Mesenchymal stem cell (in vitro differentiated cells and primary cell): ENCODE results near the gene ADK.

Experiments
- DNase-seq: peaks from one replicate; pipeline ENCODE4 v3.0.0-alpha.2; 2013
- H2AFZ ChIP-seq: one replicate; pipeline ENCODE4 v1.6.1; 2013; ENCODE audit warnings: low read depth, mild to moderate bottlenecking, control low read depth, inconsistent platforms, low read length, moderate library complexity
- H2AK5ac ChIP-seq: 2 replicates; pipeline ENCODE4 v1.6.1; 2013; ENCODE audit warnings: low read length, moderate library complexity, mild to moderate bottlenecking, inconsistent platforms; ENCODE audit not compliant: severe bottlenecking
- H2BK120ac ChIP-seq: one replicate; pipeline ENCODE4 v1.6.1; 2013; ENCODE audit warnings: low read depth, mild to moderate bottlenecking, inconsistent platforms, low read length, moderate library complexity
- H2BK12ac ChIP-seq, 2 experiments: one replicate each; pipeline ENCODE4 v1.6.1; 2013; ENCODE audit warnings: inconsistent platforms in 2 of 2, low read length in 2 of 2, mild to moderate bottlenecking in 2 of 2, moderate library complexity in 2 of 2, control low read depth in 1 of 2
- H2BK15ac ChIP-seq: one replicate; pipeline ENCODE4 v1.6.1; 2013; ENCODE audit warnings: mild to moderate bottlenecking, low read depth, inconsistent platforms; ENCODE audit not compliant: poor library complexity, severe bottlenecking
- H2BK5ac ChIP-seq: 2 replicates; pipeline ENCODE4 v1.6.1; 2013; ENCODE audit warnings: low read depth, mild to moderate bottlenecking, low read length, control low read depth, inconsistent platforms; ENCODE audit not compliant: poor library complexity, severe bottlenecking
- H3K14ac ChIP-seq, 2 experiments: one replicate each; pipeline ENCODE4 v1.6.1; 2013; ENCODE audit warnings: inconsistent platforms in 2 of 2, low read length in 2 of 2, control low read depth in 1 of 2, mild to moderate bottlenecking in 1 of 2, moderate library complexity in 1 of 2
- H3K18ac ChIP-seq, 2 experiments: one replicate each; pipeline ENCODE4 v1.6.1; 2013; ENCODE audit warnings: inconsistent platforms in 2 of 2, low read length in 2 of 2, control low read depth in 1 of 2, low read depth in 1 of 2, mild to moderate bottlenecking in 1 of 2
- H3K23ac ChIP-seq, 2 experiments: one replicate each; pipeline ENCODE4 v1.6.1; 2013; ENCODE audit warnings: inconsistent platforms in 2 of 2, low read length in 2 of 2, mild to moderate bottlenecking in 2 of 2, moderate library complexity in 2 of 2, control low read depth in 1 of 2
- H3K27ac ChIP-seq: 2 replicates; pipeline ENCODE4 v1.5.1; 2013; ENCODE audit warnings: mild to moderate bottlenecking, moderate library complexity, low read length, control low read depth, inconsistent platforms; ENCODE audit not compliant: poor library complexity, severe bottlenecking
- H3K27me3 ChIP-seq, 2 experiments: 2 replicates each; pipeline versions ENCODE4 v1.6.1 to v1.7.0; 2013; ENCODE audit warnings: low read length in 2 of 2, mild to moderate bottlenecking in 2 of 2, moderate library complexity in 2 of 2, control low read depth in 1 of 2, inconsistent platforms in 1 of 2; ENCODE audit not compliant: control insufficient read depth in 1 of 2, insufficient read depth in 1 of 2
- H3K36me3 ChIP-seq, 2 experiments: 2 replicates each; pipeline versions ENCODE4 v1.6.1 to v1.7.0; 2013; ENCODE audit warnings: low read length in 2 of 2, control low read depth in 1 of 2, inconsistent platforms in 1 of 2, low read depth in 1 of 2, mild to moderate bottlenecking in 1 of 2; ENCODE audit not compliant: insufficient read depth in 2 of 2, control insufficient read depth in 1 of 2
- H3K4ac ChIP-seq, 2 experiments: one replicate each; pipeline ENCODE4 v1.6.1; 2013; ENCODE audit warnings: inconsistent platforms in 2 of 2, low read length in 2 of 2, mild to moderate bottlenecking in 2 of 2, moderate library complexity in 2 of 2, control low read depth in 1 of 2, low read depth in 1 of 2
- H3K4me1 ChIP-seq: 2 replicates; pipeline ENCODE4 v1.6.1; 2013; ENCODE audit warnings: low read depth, low read length, control low read depth; ENCODE audit not compliant: control insufficient read depth, insufficient read depth
- H3K4me2 ChIP-seq: 2 replicates; pipeline ENCODE4 v1.6.1; 2013; ENCODE audit warnings: low read length, mild to moderate bottlenecking, inconsistent platforms; ENCODE audit not compliant: poor library complexity, severe bottlenecking
- H3K4me3 ChIP-seq, 2 experiments: 2 replicates each; pipeline versions ENCODE4 v1.5.1 to v1.7.0; 2013; ENCODE audit warnings: low read length in 2 of 2, mild to moderate bottlenecking in 2 of 2, control low read depth in 1 of 2, low read depth in 1 of 2; ENCODE audit not compliant: insufficient read depth in 1 of 2
- H3K79me1 ChIP-seq: replicated peaks from 2 replicates; pipeline ENCODE4 v1.6.1; 2013; ENCODE audit warnings: mild to moderate bottlenecking, control low read depth, low read length, inconsistent platforms; ENCODE audit not compliant: poor library complexity, severe bottlenecking
- H3K9ac ChIP-seq: 2 replicates; pipeline ENCODE4 v1.7.0; 2013; ENCODE audit warnings: mild to moderate bottlenecking, low read length, moderate library complexity
- H3K9me3 ChIP-seq: 2 replicates; pipeline ENCODE4 v1.7.0; 2013; ENCODE audit warnings: mild to moderate bottlenecking, low read length; ENCODE audit not compliant: control insufficient read depth
- H4K8ac ChIP-seq: one replicate; pipeline ENCODE4 v1.6.1; 2013; ENCODE audit warnings: inconsistent platforms, mild to moderate bottlenecking, low read length, moderate library complexity
- H4K91ac ChIP-seq: one replicate; pipeline ENCODE4 v1.6.1; 2013; ENCODE audit warnings: mild to moderate bottlenecking, low read length, inconsistent platforms
- WGBS: methylation state at CpG from one replicate; pipeline ENCODE4 v1.1.7; 2013; ENCODE audit warnings: mixed read lengths; 5-methylcytosine and 5-hydroxymethylcytosine counted together

The ADK gene

DNA sequence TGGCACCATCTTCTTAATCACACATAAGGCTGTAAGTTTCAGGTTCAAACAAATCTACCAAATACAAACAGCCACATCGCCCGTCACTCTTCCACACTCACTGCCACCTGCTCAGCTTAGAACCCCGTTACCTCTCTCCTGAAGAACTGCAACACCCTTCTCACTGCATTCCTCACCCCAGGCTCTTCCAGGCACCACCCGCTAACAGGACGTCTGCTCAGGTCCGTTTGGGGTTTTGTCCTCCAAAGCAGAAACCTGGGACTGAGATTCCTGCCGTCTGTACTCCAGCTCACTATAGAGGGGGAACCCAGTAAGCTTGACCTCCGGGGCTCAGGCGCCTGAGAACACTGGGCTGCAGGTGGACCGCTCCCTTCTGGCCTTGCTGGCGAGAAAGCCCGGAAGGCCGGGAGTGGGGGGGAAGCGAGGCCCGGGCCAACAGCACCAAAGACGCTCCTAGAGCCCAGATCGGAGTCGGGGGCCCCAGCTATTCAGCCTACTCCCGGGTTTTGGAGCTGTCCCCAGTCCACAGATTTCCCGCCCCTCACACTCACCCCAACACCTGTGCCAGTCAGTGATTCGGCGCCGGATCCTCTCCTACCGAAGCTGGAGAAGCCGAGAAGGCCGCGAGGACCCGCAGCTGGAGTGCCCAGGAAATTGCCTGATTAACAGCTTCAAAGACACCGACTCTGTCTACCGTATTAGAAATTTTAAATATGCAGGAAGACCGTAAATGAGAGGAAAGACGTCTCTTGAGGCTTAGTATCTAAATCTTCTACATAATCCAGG lies 624 bp upstream of the ADK start, which contains the start of gene AP3M1:
TSS of gene AP3M1 (minus strand) at position 625 of the 786 bp plus-strand sequence. CDS start 12,449 bp downstream, outside the sequence.
- 0% methylated on average over 28 of the region's 32 CpGs for WGBS
- no peaks in the 10 kb centered on the region for H3K9me3 ChIP-seq

DNA sequence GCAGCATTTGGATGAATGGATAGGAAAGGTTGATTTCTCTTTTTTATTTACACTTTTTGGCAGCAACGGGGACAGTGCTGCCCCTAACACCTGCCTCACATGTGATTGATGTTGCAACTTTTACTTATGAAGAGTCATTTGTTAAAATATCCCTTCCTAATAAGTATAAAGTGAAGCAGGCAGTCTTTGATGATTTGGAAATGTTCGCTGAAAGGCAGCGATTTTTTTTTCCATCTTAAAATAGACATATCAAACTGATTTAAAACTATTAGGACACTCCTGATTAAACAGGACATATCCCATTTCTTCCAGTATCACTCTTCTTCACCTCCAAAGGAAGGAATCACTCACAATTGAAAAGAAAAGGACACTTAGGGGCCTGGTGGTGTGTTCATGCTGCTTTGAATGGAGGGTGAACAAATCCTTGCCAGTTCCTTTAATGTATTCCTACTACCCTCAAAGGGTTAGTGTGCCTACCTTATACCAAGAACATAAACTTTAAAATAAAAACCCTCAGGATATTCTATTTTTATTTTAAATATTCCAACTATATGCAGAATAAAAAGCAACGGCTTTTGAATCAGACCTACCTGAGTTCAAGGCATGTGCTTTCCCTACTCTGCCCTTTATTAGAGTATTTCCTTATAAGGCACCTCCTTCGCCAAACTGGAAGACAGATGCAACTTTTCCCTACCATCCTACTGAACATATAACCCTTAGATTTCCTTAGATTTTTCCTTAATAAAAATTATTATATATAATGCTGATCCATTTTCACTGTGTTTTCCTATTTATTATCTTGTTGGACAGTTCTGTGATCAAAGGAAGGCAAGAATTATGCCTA lies 1.1 kb downstream of the ADK start:
- WGBS, result 48% methylated on average over 4 of the region's 5 CpGs
- no peak overlapping the region for H2BK120ac ChIP-seq
- H3K4me3 ChIP-seq, result peak overlapping the region; percentile 87 to 97
- no peak overlapping the region for H2BK15ac ChIP-seq
- no peak overlapping the region for H3K14ac ChIP-seq
- no peaks in the 10 kb centered on the region for H3K9me3 ChIP-seq
- no peak overlapping the region for H3K4ac ChIP-seq
- no peak overlapping the region for H3K23ac ChIP-seq
- H3K79me1 ChIP-seq, result peaks cover 24% of the 10 kb centered on the region
- no peak for DNase-seq
- H3K27ac ChIP-seq, result no peak overlapping the region
- H2BK5ac ChIP-seq, result no peak overlapping the region
- no peak overlapping the region for H4K8ac ChIP-seq
- H3K18ac ChIP-seq, result no peak overlapping the region
- no peaks in the 10 kb centered on the region for H3K27me3 ChIP-seq
- no peak overlapping the region for H4K91ac ChIP-seq
- no peak overlapping the region for H2BK12ac ChIP-seq
- peak overlapping the region; percentile 99 for H3K9ac ChIP-seq
- peaks cover 0 to 9% of the 10 kb centered on the region in 2 experiments for H3K36me3 ChIP-seq
- H3K4me1 ChIP-seq, result peaks cover 1% of the 10 kb centered on the region
- no peak overlapping the region for H2AK5ac ChIP-seq
- H3K4me2 ChIP-seq, result peak overlapping the region; percentile 98
- peak overlapping the region; percentile 100 for H2AFZ ChIP-seq

More for the DNA sequence above, 624 bp upstream of the ADK start, which contains the start of gene AP3M1:
- Histone ChIP-seq H3K27me3 (no peaks in the 10 kb centered on the region), H2BK15ac (peak within 1 kb of the TSS; percentile 80), H3K27ac (peak within 1 kb of the TSS; percentile 96), H3K4ac (peak within 1 kb of the TSS; percentile 46 to 87), H4K8ac (peak within 1 kb of the TSS; percentile 60), H4K91ac (peak within 1 kb of the TSS; percentile 91), H3K9ac (peak within 1 kb of the TSS; percentile 99), H3K36me3 (peaks cover 0 to 18% of the 10 kb centered on the region in 2 experiments), H3K4me3 (peak within 1 kb of the TSS; percentile 87 to 97), H2BK120ac (peak within 1 kb of the TSS; percentile 8), H3K23ac (peak within 1 kb of the TSS in 1 of 2 experiments; percentile 56), H3K14ac (peak within 1 kb of the TSS in 1 of 2 experiments; percentile 97), H2BK12ac (peak within 1 kb of the TSS; percentile 56 to 83), H3K4me1 (peaks cover 1% of the 10 kb centered on the region), H3K4me2 (peak within 1 kb of the TSS; percentile 98), H3K18ac (peak within 1 kb of the TSS; percentile 72 to 93), H2AK5ac (no peak within 1 kb of the TSS), H2BK5ac (no peak within 1 kb of the TSS), H3K79me1 (peaks cover 18% of the 10 kb centered on the region), H2AFZ (peak within 1 kb of the TSS; percentile 100)
- DNase-seq, result no peak

DNA sequence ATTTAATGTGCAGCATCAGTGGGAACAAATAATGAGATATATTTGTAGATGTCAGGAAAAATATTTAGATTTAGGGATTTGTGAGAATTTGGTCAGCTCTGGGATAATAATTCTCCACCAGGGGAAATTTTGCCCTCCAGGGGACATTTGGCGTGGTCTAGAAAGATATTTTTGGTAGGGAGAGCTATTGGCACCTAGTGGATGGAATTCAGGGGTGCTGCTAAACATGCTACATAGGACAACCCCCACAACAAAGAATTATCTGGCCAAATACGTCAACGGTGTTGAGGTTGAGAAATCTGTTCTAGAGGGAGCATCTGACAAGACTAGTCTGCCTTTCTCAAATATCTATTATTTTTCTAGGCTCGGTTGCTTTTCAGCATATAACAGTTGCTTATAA lies 2.1 kb downstream of the ADK start:
- Histone ChIP-seq H3K27ac (no peak overlapping the region), H3K4me3 (no peak overlapping the region)

DNA sequence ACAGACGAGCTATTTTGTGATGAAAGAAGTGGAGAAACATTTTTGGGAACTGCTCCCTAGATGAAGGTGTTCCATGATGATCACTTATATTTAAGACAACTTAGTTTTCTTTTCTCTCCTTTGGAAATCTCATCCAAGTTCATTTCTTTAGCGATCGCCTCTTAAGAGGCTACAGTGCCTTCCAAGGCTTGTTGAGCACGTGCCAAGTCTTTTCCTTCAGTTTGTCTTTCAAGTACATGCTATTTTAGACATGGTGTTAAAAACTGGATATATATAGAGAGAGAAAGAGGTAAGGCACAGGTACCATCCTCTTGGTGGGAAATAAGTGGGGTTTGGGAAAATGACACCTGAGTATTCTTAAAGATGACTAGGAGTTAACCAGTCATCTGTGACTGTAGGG lies 2.7 kb downstream of the ADK start:
- no peak for DNase-seq
- Histone ChIP-seq H2BK5ac (no peak overlapping the region), H3K4me1 (peaks cover 1% of the 10 kb centered on the region), H3K4me2 (no peak overlapping the region), H3K14ac (no peak overlapping the region), H3K9ac (peak overlapping the region; percentile 47), H2AFZ (no peak overlapping the region), H3K9me3 (no peaks in the 10 kb centered on the region), H4K8ac (no peak overlapping the region), H3K27me3 (no peaks in the 10 kb centered on the region), H2BK15ac (no peak overlapping the region), H3K4ac (no peak overlapping the region), H2BK12ac (no peak overlapping the region), H3K36me3 (no peaks in the 10 kb centered on the region), H3K18ac (no peak overlapping the region), H2BK120ac (no peak overlapping the region), H2AK5ac (no peak overlapping the region), H3K79me1 (peaks cover 19% of the 10 kb centered on the region), H3K4me3 (no peak overlapping the region), H3K23ac (no peak overlapping the region), H3K27ac (no peak overlapping the region), H4K91ac (no peak overlapping the region)
- 75% methylated on average over 4 of the region's 4 CpGs for WGBS

More for the DNA sequence above, 2.1 kb downstream of the ADK start:
- no peak overlapping the region for H2BK15ac ChIP-seq
- peaks cover 1% of the 10 kb centered on the region for H3K4me1 ChIP-seq
- peak overlapping the region; percentile 47 for H3K9ac ChIP-seq
- no peak overlapping the region for H3K14ac ChIP-seq
- H3K4me2 ChIP-seq, result peak overlapping the region; percentile 29
- H3K9me3 ChIP-seq, result no peaks in the 10 kb centered on the region
- no peak overlapping the region for H3K23ac ChIP-seq
- H3K79me1 ChIP-seq, result peaks cover 23% of the 10 kb centered on the region
- no peak overlapping the region for H2AFZ ChIP-seq
- H2AK5ac ChIP-seq, result no peak overlapping the region
- H2BK12ac ChIP-seq, result no peak overlapping the region
- H4K8ac ChIP-seq, result no peak overlapping the region
- no peak overlapping the region for H3K4ac ChIP-seq
- H3K18ac ChIP-seq, result no peak overlapping the region
- H2BK5ac ChIP-seq, result no peak overlapping the region
- peaks cover 0 to 2% of the 10 kb centered on the region in 2 experiments for H3K36me3 ChIP-seq
- peak; percentile 58 for DNase-seq
- H4K91ac ChIP-seq, result no peak overlapping the region
- WGBS, result no CpG with 5 or more reads among the region's 4 CpGs
- no peaks in the 10 kb centered on the region for H3K27me3 ChIP-seq
- H2BK120ac ChIP-seq, result no peak overlapping the region
